Activated CD4-positive, alpha-beta T cell treated with anti-CD3 and anti-CD28 coated beads, Interleukin-2, amount 10 ng/mL, durations not matched to agents 7 days and 5 days (primary cell): ENCODE measurements around the gene COMMD4. TPM values are rescaled to one million over a fixed set of nuclear protein-coding genes. Genes with fewer than 3 reads are reported as not detected.

Source experiments
- CTCF ChIA-PET: fragments of 350-600 bp; sonication (Branson Sonifier 250); formaldehyde crosslinking; loops from one replicate; lab custom pipeline; 2021; ENCODE audit warnings: antibody characterized with exemption; lab: Charles Lee
- POLR2A ChIA-PET: fragments of 350-600 bp; sonication (Branson Sonifier 250); formaldehyde crosslinking; loops from one replicate; lab custom pipeline; 2021; ENCODE audit warnings: antibody characterized with exemption; lab: Charles Lee
- DNase-seq: peaks from one replicate; pipeline ENCODE4 v3.0.0-alpha.2; 2020
- H3K27ac Mint-ChIP-seq: one replicate; pipeline ENCODE4 v1.8.0; 2021; ENCODE audit warnings: mild to moderate bottlenecking, moderate library complexity, mixed read lengths
- H3K27me3 Mint-ChIP-seq: one replicate; pipeline ENCODE4 v1.8.0; 2021; ENCODE audit warnings: mixed read lengths
- H3K36me3 Mint-ChIP-seq: one replicate; pipeline ENCODE4 v1.8.0; 2021; ENCODE audit warnings: low read depth, mixed read lengths
- H3K4me1 Mint-ChIP-seq: one replicate; pipeline ENCODE4 v1.8.0; 2021; ENCODE audit warnings: mixed read lengths
- H3K4me3 Mint-ChIP-seq: one replicate; pipeline ENCODE4 v1.8.0; 2021; ENCODE audit warnings: mild to moderate bottlenecking, moderate library complexity, mixed read lengths
- H3K9me3 Mint-ChIP-seq: one replicate; pipeline ENCODE4 v1.8.0; 2021; ENCODE audit warnings: mixed read lengths
- total RNA-seq, 2 experiments: library from RNA; stranded (reverse); gene quantifications; one replicate each; pipeline ENCODE4 v1.2.3, GENCODE V29; 2021

Gene COMMD4
- total RNA-seq, 2 experiments from 2014 or later, result 72.2 to 97.4 TPM

- Mint-ChIP-seq H3K4me1 (peaks cover 5% of the 10 kb centered on the region), H3K36me3 (peaks cover 11% of the 10 kb centered on the region), H3K9me3 (no peaks in the 10 kb centered on the region), H3K4me3 (no peak overlapping the region), H3K27me3 (no peaks in the 10 kb centered on the region), H3K27ac (no peak overlapping the region)
- ChIA-PET CTCF (no interaction called here), POLR2A (no interaction called here)
- DNase-seq, result no peak
These were observed 25.6 kb downstream of the COMMD4 start for GRCh38 chr15:75361361-75361988.

GRCh38 chr15:75361989-75362641 lies 26.3 kb downstream of the COMMD4 start:
- Mint-ChIP-seq H3K27me3 (no peaks in the 10 kb centered on the region), H3K4me3 (no peak overlapping the region), H3K27ac (no peak overlapping the region), H3K4me1 (peaks cover 10% of the 10 kb centered on the region), H3K9me3 (no peaks in the 10 kb centered on the region), H3K36me3 (peaks cover 11% of the 10 kb centered on the region)
- DNase-seq, result no peak
- ChIA-PET CTCF (no interaction called here), POLR2A (no interaction called here)

- H3K9me3 Mint-ChIP-seq, result no peaks in the 10 kb centered on the region
- H3K27me3 Mint-ChIP-seq, result no peaks in the 10 kb centered on the region
- peaks cover 11% of the 10 kb centered on the region for H3K36me3 Mint-ChIP-seq
- no peak overlapping the region for H3K27ac Mint-ChIP-seq
- H3K4me1 Mint-ChIP-seq, result peaks cover 16% of the 10 kb centered on the region
- no peak for DNase-seq
- no peak overlapping the region for H3K4me3 Mint-ChIP-seq
- ChIA-PET CTCF (interaction anchor here (0.6 kb wide), 1 partner anchor 38 kb away, joined by 3 read pairs; no protein-coding TSS in a partner anchor), POLR2A (interaction anchor here (0.7 kb wide), 1 partner anchor 8 kb away, joined by 4 read pairs; no protein-coding TSS in a partner anchor)
These were observed 26.9 kb downstream of the COMMD4 start for GRCh38 chr15:75362642-75363249.

GRCh38 chr15:75363786-75364185 lies 27.9 kb downstream of the COMMD4 start:
- Mint-ChIP-seq H3K27me3 (no peaks in the 10 kb centered on the region), H3K4me3 (no peak overlapping the region), H3K27ac (no peak overlapping the region), H3K9me3 (no peaks in the 10 kb centered on the region), H3K36me3 (peaks cover 14% of the 10 kb centered on the region), H3K4me1 (peaks cover 20% of the 10 kb centered on the region)
- DNase-seq, result no peak
- ChIA-PET POLR2A (interaction anchor here (0.7 kb wide), 1 partner anchor 9 kb away, joined by 4 read pairs; no protein-coding TSS in a partner anchor), CTCF (interaction anchor here (0.6 to 1.3 kb wide), 2 partner anchors 31 to 39 kb away, joined by 3 read pairs; no protein-coding TSS in a partner anchor)

- no peak overlapping the region for H3K4me3 Mint-ChIP-seq
- no peak for DNase-seq
- no peak overlapping the region for H3K27ac Mint-ChIP-seq
- peaks cover 21% of the 10 kb centered on the region for H3K36me3 Mint-ChIP-seq
- CTCF ChIA-PET, result no interaction called here
- H3K9me3 Mint-ChIP-seq, result no peaks in the 10 kb centered on the region
- H3K27me3 Mint-ChIP-seq, result no peaks in the 10 kb centered on the region
- POLR2A ChIA-PET, result no interaction called here
- H3K4me1 Mint-ChIP-seq, result peaks cover 31% of the 10 kb centered on the region
These were observed 29.0 kb downstream of the COMMD4 start for GRCh38 chr15:75364881-75365280.

GRCh38 chr15:75366163-75366562 lies 30.3 kb downstream of the COMMD4 start:
- no peak overlapping the region for H3K4me3 Mint-ChIP-seq
- H3K36me3 Mint-ChIP-seq, result peaks cover 28% of the 10 kb centered on the region
- POLR2A ChIA-PET, result no interaction called here
- no peaks in the 10 kb centered on the region for H3K9me3 Mint-ChIP-seq
- peaks cover 31% of the 10 kb centered on the region for H3K4me1 Mint-ChIP-seq
- no peaks in the 10 kb centered on the region for H3K27me3 Mint-ChIP-seq
- CTCF ChIA-PET, result interaction anchor here (0.7 to 1.5 kb wide), 2 partner anchors 9 to 281 kb away, joined by 3 to 5 read pairs; partner anchors contain the start of gene SNX33
- H3K27ac Mint-ChIP-seq, result no peak overlapping the region
- DNase-seq, result no peak

- Mint-ChIP-seq H3K36me3 (peaks cover 36% of the 10 kb centered on the region), H3K4me1 (peaks cover 31% of the 10 kb centered on the region), H3K27ac (no peak overlapping the region), H3K9me3 (no peaks in the 10 kb centered on the region), H3K27me3 (no peaks in the 10 kb centered on the region), H3K4me3 (peak overlapping the region; percentile 83)
- ChIA-PET POLR2A (no interaction called here), CTCF (interaction anchor here (0.6 to 2.3 kb wide), 16 partner anchors 10 to 319 kb away, joined by 3 to 21 read pairs (median 6); partner anchors contain the start of genes COMMD4, SIN3A and SNX33)
- DNase-seq, result no peak
These were observed 31.1 kb downstream of the COMMD4 start for GRCh38 chr15:75367006-75367405.

GRCh38 chr15:75367406-75367912 lies 31.6 kb downstream of the COMMD4 start:
- DNase-seq, result no peak
- POLR2A ChIA-PET, result interaction anchor here (0.6 to 1.2 kb wide), 4 partner anchors 45 to 273 kb away, joined by 3 to 8 read pairs (median 3); partner anchors contain the start of gene IMP3
- H3K27ac Mint-ChIP-seq, result peak overlapping the region; percentile 95
- peak overlapping the region; percentile 83 for H3K4me3 Mint-ChIP-seq
- H3K4me1 Mint-ChIP-seq, result peaks cover 31% of the 10 kb centered on the region
- CTCF ChIA-PET, result interaction anchor here (0.6 to 2.8 kb wide), 29 partner anchors 10 to 374 kb away, joined by 3 to 21 read pairs (median 6); partner anchors contain the start of genes COMMD4, SIN3A and SNX33
- no peaks in the 10 kb centered on the region for H3K9me3 Mint-ChIP-seq
- H3K27me3 Mint-ChIP-seq, result no peaks in the 10 kb centered on the region
- peaks cover 36% of the 10 kb centered on the region for H3K36me3 Mint-ChIP-seq

GRCh38 chr15:75367913-75368688 lies 32.2 kb downstream of the COMMD4 start, which contains the start of gene MAN2C1:
MAN2C1 (minus strand) TSS chr15:75368607; CDS start chr15:75368583, 24 bp downstream.
- Mint-ChIP-seq H3K4me3 (peak within 1 kb of the TSS; percentile 83), H3K36me3 (peaks cover 34% of the 10 kb centered on the region), H3K27ac (peak within 1 kb of the TSS; percentile 95), H3K9me3 (no peaks in the 10 kb centered on the region), H3K4me1 (peaks cover 29% of the 10 kb centered on the region), H3K27me3 (no peaks in the 10 kb centered on the region)
- peak; percentile 93 for DNase-seq
- CTCF ChIA-PET, result interaction anchor here (0.6 to 2.8 kb wide), 31 partner anchors 9 to 375 kb away, joined by 3 to 21 read pairs (median 6); partner anchors contain the start of genes COMMD4, SIN3A and SNX33
- POLR2A ChIA-PET, result interaction anchor here (0.6 to 1.2 kb wide), 5 partner anchors 46 to 771 kb away, joined by 3 to 8 read pairs (median 3); partner anchors contain the start of gene IMP3

- Mint-ChIP-seq H3K9me3 (no peaks in the 10 kb centered on the region), H3K27ac (peak overlapping the region; percentile 95), H3K36me3 (peaks cover 33% of the 10 kb centered on the region), H3K4me1 (peaks cover 30% of the 10 kb centered on the region), H3K27me3 (no peaks in the 10 kb centered on the region), H3K4me3 (peak overlapping the region; percentile 83)
- CTCF ChIA-PET, result interaction anchor here (0.8 to 2.8 kb wide), 21 partner anchors 8 to 313 kb away, joined by 3 to 21 read pairs (median 6); partner anchors contain the start of genes SIN3A and SNX33
- DNase-seq, result peak; percentile 29
- POLR2A ChIA-PET, result interaction anchor here (1.0 kb wide), 1 partner anchor 770 kb away, joined by 3 read pairs; no protein-coding TSS in a partner anchor
These were observed 32.9 kb downstream of the COMMD4 start for GRCh38 chr15:75368689-75369239.

GRCh38 chr15:75369897-75370581 lies 34.2 kb downstream of the COMMD4 start:
- no peaks in the 10 kb centered on the region for H3K27me3 Mint-ChIP-seq
- no peaks in the 10 kb centered on the region for H3K9me3 Mint-ChIP-seq
- peaks cover 42% of the 10 kb centered on the region for H3K36me3 Mint-ChIP-seq
- ChIA-PET POLR2A (interaction anchor here (1.1 kb wide), 1 partner anchor 271 kb away, joined by 3 read pairs; no protein-coding TSS in a partner anchor), CTCF (interaction anchor here (0.6 to 2.8 kb wide), 7 partner anchors 11 to 314 kb away, joined by 3 to 8 read pairs (median 4); no protein-coding TSS in a partner anchor)
- peaks cover 33% of the 10 kb centered on the region for H3K4me1 Mint-ChIP-seq
- H3K27ac Mint-ChIP-seq, result peak overlapping the region; percentile 95
- no peak for DNase-seq
- peak overlapping the region; percentile 83 for H3K4me3 Mint-ChIP-seq
